ENCODE results near the gene BAHCC1. TPM values are rescaled to one million over a fixed set of nuclear protein-coding genes. Genes with fewer than 3 reads are reported as not detected.

BAHCC1 gene
- polyA plus RNA-seq, 1 donor from 2014 or later: 14.2 TPM

GRCh38 chr17:81394377-81394920, 808 bp upstream of the BAHCC1 start:
- Histone ChIP-seq H3F3A (ENCODE audit: insufficient read depth, low read length, poor library complexity, severe bottlenecking) (no peaks in the 10 kb centered on the region), H3K4me2 (ENCODE audit: low read length) (peak overlapping the region; percentile 98), H3K27me3 (ENCODE audit: insufficient read depth, low read depth, low read length) (no peaks in the 10 kb centered on the region), H3K4me3 (ENCODE audit: low read length) (peak overlapping the region; percentile 97), H3K27ac (ENCODE audit: low read length) (peak overlapping the region; percentile 90), H3K9me2 (ENCODE audit: insufficient read depth, low read length) (no peaks in the 10 kb centered on the region), H3K36me3 (ENCODE audit: insufficient read depth, low read length) (no peaks in the 10 kb centered on the region), H3K9me3 (ENCODE audit: low read length) (no peaks in the 10 kb centered on the region), H2AFZ (ENCODE audit: low read depth, low read length) (no peak overlapping the region), H3K9ac (ENCODE audit: low read length) (peak overlapping the region; percentile 87), H4K20me1 (ENCODE audit: insufficient read depth) (peaks cover 12% of the 10 kb centered on the region), H3K79me2 (replicated peaks; ENCODE audit: insufficient read depth, low read length) (peaks cover 83% of the 10 kb centered on the region)
- no peak for TF ChIP-seq RAD21 (conservative IDR thresholded peaks at IDR 0.05)
- TF ChIP-seq MXI1 (conservative IDR thresholded peaks at IDR 0.05; ENCODE audit: poor library complexity, severe bottlenecking): no peak
- TF ChIP-seq REST (IDR thresholded peaks at IDR 0.05; ENCODE audit: borderline replicate concordance): no peak
- peak; percentile 3 for TF ChIP-seq SMC3 (conservative IDR thresholded peaks at IDR 0.05; ENCODE audit: poor library complexity)
- TF ChIP-seq EP300 (conservative IDR thresholded peaks at IDR 0.05; ENCODE audit: poor library complexity, severe bottlenecking): no peak
- no peak for TF ChIP-seq EZH2 (IDR thresholded peaks at IDR 0.05; ENCODE audit: borderline replicate concordance, insufficient read depth, low read length, poor library complexity, severe bottlenecking)
- peak; percentile 49 for TF ChIP-seq CTCF (IDR thresholded peaks at IDR 0.05; ENCODE audit: poor library complexity, severe bottlenecking)
- no peak for TF ChIP-seq POLR2AphosphoS5 (IDR thresholded peaks at IDR 0.05)

- Histone ChIP-seq H3K9ac (ENCODE audit: low read length) (peak overlapping the region; percentile 98), H3K9me3 (ENCODE audit: low read length) (no peaks in the 10 kb centered on the region), H3F3A (ENCODE audit: insufficient read depth, low read length, poor library complexity, severe bottlenecking) (no peaks in the 10 kb centered on the region), H3K9me2 (ENCODE audit: insufficient read depth, low read length) (no peaks in the 10 kb centered on the region), H3K79me2 (replicated peaks; ENCODE audit: insufficient read depth, low read length) (peaks cover 80% of the 10 kb centered on the region), H2AFZ (ENCODE audit: low read depth, low read length) (no peak overlapping the region), H3K27ac (ENCODE audit: low read length) (peak overlapping the region; percentile 97), H3K4me3 (ENCODE audit: low read length) (peak overlapping the region; percentile 97), H4K20me1 (ENCODE audit: insufficient read depth) (peaks cover 12% of the 10 kb centered on the region), H3K36me3 (ENCODE audit: insufficient read depth, low read length) (no peaks in the 10 kb centered on the region), H3K4me2 (ENCODE audit: low read length) (peak overlapping the region; percentile 20), H3K27me3 (ENCODE audit: insufficient read depth, low read depth, low read length) (no peaks in the 10 kb centered on the region)
- TF ChIP-seq SMC3 (conservative IDR thresholded peaks at IDR 0.05; ENCODE audit: poor library complexity): no peak
- TF ChIP-seq EZH2 (IDR thresholded peaks at IDR 0.05; ENCODE audit: borderline replicate concordance, insufficient read depth, low read length, poor library complexity, severe bottlenecking): no peak
- TF ChIP-seq REST (IDR thresholded peaks at IDR 0.05; ENCODE audit: borderline replicate concordance): peak; percentile 83
- no peak for TF ChIP-seq CTCF (IDR thresholded peaks at IDR 0.05; ENCODE audit: poor library complexity, severe bottlenecking)
- TF ChIP-seq POLR2AphosphoS5 (IDR thresholded peaks at IDR 0.05): peak; percentile 18
- no peak for TF ChIP-seq TAF1 (IDR thresholded peaks at IDR 0.05; ENCODE audit: low read depth)
- no peak for TF ChIP-seq MXI1 (conservative IDR thresholded peaks at IDR 0.05; ENCODE audit: poor library complexity, severe bottlenecking)
- no peak for TF ChIP-seq RAD21 (conservative IDR thresholded peaks at IDR 0.05)
- TF ChIP-seq EP300 (conservative IDR thresholded peaks at IDR 0.05; ENCODE audit: poor library complexity, severe bottlenecking): no peak
These were observed 482 bp downstream of the BAHCC1 start for GRCh38 chr17:81395600-81396277.
